Astrocyte (in vitro differentiated cells and primary cell): ENCODE data around the gene MRGPRE. TPM values are rescaled to one million over a fixed set of nuclear protein-coding genes. Genes with fewer than 3 reads are reported as not detected.

Source experiments
- DNase-seq: peaks from one replicate; pipeline ENCODE4 v3.0.0-alpha.2; 2010; ENCODE audit warnings: low read depth
- FAIRE-seq: peaks from 2 replicates; lab custom pipeline; 2011; peaks lifted over from hg19 to GRCh38; lab: Jason Lieb, UNC
- H2AFZ ChIP-seq: 2 replicates; pipeline ENCODE4 v1.6.0; 2012; ENCODE audit warnings: low read depth, low read length, inconsistent platforms
- H3K27ac ChIP-seq: 2 replicates; pipeline ENCODE4 v1.5.1; 2011; ENCODE audit warnings: low read depth, low read length, inconsistent platforms
- H3K27me3 ChIP-seq: 2 replicates; pipeline ENCODE4 v1.6.0; 2011; ENCODE audit warnings: low read length, inconsistent platforms; ENCODE audit not compliant: insufficient read depth
- H3K36me3 ChIP-seq: 2 replicates; pipeline ENCODE4 v1.5.1; 2011; ENCODE audit warnings: low read length, inconsistent platforms; ENCODE audit not compliant: insufficient read depth
- H3K4me1 ChIP-seq: 2 replicates; pipeline ENCODE4 v1.5.1; 2011; ENCODE audit warnings: low read length, inconsistent platforms; ENCODE audit not compliant: insufficient read depth
- H3K4me2 ChIP-seq: 2 replicates; pipeline ENCODE4 v1.6.0; 2012; ENCODE audit warnings: low read length, inconsistent platforms
- H3K4me3 ChIP-seq: 2 replicates; pipeline ENCODE4 v1.5.1; 2011; ENCODE audit warnings: low read depth, mild to moderate bottlenecking, low read length, inconsistent platforms; ENCODE audit not compliant: insufficient read depth
- H3K79me2 ChIP-seq: 2 replicates; pipeline ENCODE4 v1.6.0; 2012; ENCODE audit warnings: mild to moderate bottlenecking, low read length, inconsistent platforms; ENCODE audit not compliant: insufficient read depth
- H3K9ac ChIP-seq: 2 replicates; pipeline ENCODE4 v1.6.0; 2012; ENCODE audit warnings: mild to moderate bottlenecking, low read length, inconsistent platforms
- H3K9me3 ChIP-seq: 2 replicates; pipeline ENCODE4 v1.5.1; 2012; ENCODE audit warnings: low read depth, mild to moderate bottlenecking, low read length, inconsistent platforms; ENCODE audit not compliant: insufficient read depth
- H4K20me1 ChIP-seq: 2 replicates; pipeline ENCODE4 v1.6.0; 2012; ENCODE audit warnings: low read length, inconsistent platforms; ENCODE audit not compliant: insufficient read depth
- H3K27ac Mint-ChIP-seq: one replicate; pipeline ENCODE4 v1.8.0; 2021; ENCODE audit warnings: mild to moderate bottlenecking, mixed read lengths; ENCODE audit not compliant: unreplicated experiment
- H3K27me3 Mint-ChIP-seq: one replicate; pipeline ENCODE4 v1.8.0; 2021; ENCODE audit warnings: low read depth, mixed read lengths; ENCODE audit not compliant: unreplicated experiment
- H3K36me3 Mint-ChIP-seq: one replicate; pipeline ENCODE4 v1.8.0; 2021; ENCODE audit warnings: low read depth, mixed read lengths; ENCODE audit not compliant: unreplicated experiment
- H3K4me1 Mint-ChIP-seq: one replicate; pipeline ENCODE4 v1.8.0; 2021; ENCODE audit warnings: low read depth, mixed read lengths; ENCODE audit not compliant: unreplicated experiment
- H3K4me3 Mint-ChIP-seq: one replicate; pipeline ENCODE4 v1.8.0; 2021; ENCODE audit warnings: mild to moderate bottlenecking, moderate library complexity, mixed read lengths; ENCODE audit not compliant: unreplicated experiment
- H3K9me3 Mint-ChIP-seq: one replicate; pipeline ENCODE4 v1.8.0; 2021; ENCODE audit warnings: mild to moderate bottlenecking, mixed read lengths; ENCODE audit not compliant: unreplicated experiment
- EZH2 ChIP-seq: IDR thresholded peaks from 2 replicates; pipeline ENCODE4 v1.6.1; 2012; ENCODE audit warnings: mild to moderate bottlenecking, low read length, inconsistent platforms; ENCODE audit not compliant: insufficient read depth
- total RNA-seq: library from RNA; stranded (reverse); gene quantifications from 2 replicates; pipeline ENCODE4 v1.2.1, GENCODE V29; 2021
- TF ChIP-seq, protein P1 (sequence below): IDR thresholded peaks from 2 replicates; pipeline ENCODE4 v1.5.1; 2011; ENCODE audit warnings: low read depth, mild to moderate bottlenecking, inconsistent platforms, low read length, moderate library complexity; ENCODE audit not compliant: insufficient read depth

The MRGPRE gene
- total RNA-seq, 1 donor from 2014 or later = not detected

DNA sequence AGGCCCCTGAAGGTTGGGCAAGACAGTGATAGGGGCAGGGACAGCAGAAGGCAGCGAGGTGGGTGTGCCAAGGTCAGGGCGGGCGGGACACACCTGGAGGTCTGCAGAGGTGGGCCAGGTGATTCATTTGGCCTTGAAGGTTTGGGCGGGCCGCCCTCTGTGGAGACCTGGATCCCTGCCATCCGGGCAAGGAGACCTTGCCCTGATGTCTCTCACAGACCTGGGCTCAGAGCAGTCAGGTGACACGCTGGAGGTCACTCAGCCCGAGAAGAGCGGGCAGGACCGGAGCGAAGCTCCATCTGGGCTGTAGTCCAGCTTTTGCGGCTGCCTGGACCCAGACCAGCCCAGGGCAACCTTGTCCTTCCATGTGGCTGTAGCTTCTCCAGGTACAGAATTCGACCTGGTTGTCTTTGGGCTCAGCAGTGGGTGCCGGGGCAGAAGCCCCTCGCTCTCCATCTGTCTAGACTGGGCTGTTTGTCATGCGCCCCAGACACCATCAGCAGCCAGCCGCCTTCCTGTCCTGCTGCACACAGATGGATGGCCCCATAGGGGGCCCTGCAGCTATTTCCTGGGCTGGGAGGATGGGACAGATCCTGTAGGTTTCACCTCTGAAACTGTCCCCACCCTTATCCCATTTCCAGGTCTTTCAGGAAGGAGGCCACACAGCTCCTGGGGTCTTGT, 16.7 kb downstream of the MRGPRE start:
- Mint-ChIP-seq H3K36me3 (no peaks in the 10 kb centered on the region), H3K4me1 (no peaks in the 10 kb centered on the region), H3K27me3 (peaks cover 34% of the 10 kb centered on the region), H3K4me3 (no peak overlapping the region), H3K9me3 (peaks cover 3% of the 10 kb centered on the region), H3K27ac (no peak overlapping the region)
- Histone ChIP-seq H4K20me1 (no peaks in the 10 kb centered on the region), H3K4me3 (no peak overlapping the region), H2AFZ (no peak overlapping the region), H3K36me3 (no peaks in the 10 kb centered on the region), H3K9me3 (peaks cover 3% of the 10 kb centered on the region), H3K27ac (no peak overlapping the region), H3K4me1 (peaks cover 2% of the 10 kb centered on the region), H3K27me3 (peaks cover 8% of the 10 kb centered on the region), H3K79me2 (no peaks in the 10 kb centered on the region), H3K9ac (no peak overlapping the region), H3K4me2 (no peak overlapping the region)
- DNase-seq = no peak
- TF ChIP-seq, protein P1, sequence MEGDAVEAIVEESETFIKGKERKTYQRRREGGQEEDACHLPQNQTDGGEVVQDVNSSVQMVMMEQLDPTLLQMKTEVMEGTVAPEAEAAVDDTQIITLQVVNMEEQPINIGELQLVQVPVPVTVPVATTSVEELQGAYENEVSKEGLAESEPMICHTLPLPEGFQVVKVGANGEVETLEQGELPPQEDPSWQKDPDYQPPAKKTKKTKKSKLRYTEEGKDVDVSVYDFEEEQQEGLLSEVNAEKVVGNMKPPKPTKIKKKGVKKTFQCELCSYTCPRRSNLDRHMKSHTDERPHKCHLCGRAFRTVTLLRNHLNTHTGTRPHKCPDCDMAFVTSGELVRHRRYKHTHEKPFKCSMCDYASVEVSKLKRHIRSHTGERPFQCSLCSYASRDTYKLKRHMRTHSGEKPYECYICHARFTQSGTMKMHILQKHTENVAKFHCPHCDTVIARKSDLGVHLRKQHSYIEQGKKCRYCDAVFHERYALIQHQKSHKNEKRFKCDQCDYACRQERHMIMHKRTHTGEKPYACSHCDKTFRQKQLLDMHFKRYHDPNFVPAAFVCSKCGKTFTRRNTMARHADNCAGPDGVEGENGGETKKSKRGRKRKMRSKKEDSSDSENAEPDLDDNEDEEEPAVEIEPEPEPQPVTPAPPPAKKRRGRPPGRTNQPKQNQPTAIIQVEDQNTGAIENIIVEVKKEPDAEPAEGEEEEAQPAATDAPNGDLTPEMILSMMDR = no peak
- TF ChIP-seq EZH2 = no peak
- no peak for FAIRE-seq

DNA sequence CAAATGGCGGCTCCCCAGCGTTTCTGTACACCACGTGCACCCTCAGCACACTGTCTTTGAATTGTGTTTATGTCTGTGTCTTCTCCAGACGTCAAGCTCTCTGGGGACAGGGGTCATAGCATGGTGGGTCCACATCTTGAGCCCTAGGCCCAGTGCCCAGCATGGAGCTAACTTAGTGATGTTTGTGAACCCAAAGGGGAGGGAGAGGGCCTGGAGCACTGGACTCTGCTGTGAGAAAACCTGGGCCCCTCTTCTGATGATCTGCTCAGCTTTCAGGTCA, 17.9 kb downstream of the MRGPRE start:
- Mint-ChIP-seq H3K4me1 (no peaks in the 10 kb centered on the region), H3K27ac (no peak overlapping the region), H3K4me3 (no peak overlapping the region), H3K36me3 (no peaks in the 10 kb centered on the region), H3K27me3 (peaks cover 32% of the 10 kb centered on the region), H3K9me3 (peaks cover 3% of the 10 kb centered on the region)
- H4K20me1 ChIP-seq = no peaks in the 10 kb centered on the region
- no peak overlapping the region for H3K9ac ChIP-seq
- FAIRE-seq (no peak), DNase-seq (no peak)
- H3K36me3 ChIP-seq = no peaks in the 10 kb centered on the region
- H3K4me1 ChIP-seq = peaks cover 2% of the 10 kb centered on the region
- H3K9me3 ChIP-seq = peaks cover 3% of the 10 kb centered on the region
- H3K4me2 ChIP-seq = no peak overlapping the region
- no peak overlapping the region for H3K27ac ChIP-seq
- H3K27me3 ChIP-seq = peaks cover 8% of the 10 kb centered on the region
- H2AFZ ChIP-seq = no peak overlapping the region
- TF ChIP-seq EZH2 = no peak
- TF ChIP-seq, protein P1 = no peak
- no peak overlapping the region for H3K4me3 ChIP-seq
- no peaks in the 10 kb centered on the region for H3K79me2 ChIP-seq

DNA sequence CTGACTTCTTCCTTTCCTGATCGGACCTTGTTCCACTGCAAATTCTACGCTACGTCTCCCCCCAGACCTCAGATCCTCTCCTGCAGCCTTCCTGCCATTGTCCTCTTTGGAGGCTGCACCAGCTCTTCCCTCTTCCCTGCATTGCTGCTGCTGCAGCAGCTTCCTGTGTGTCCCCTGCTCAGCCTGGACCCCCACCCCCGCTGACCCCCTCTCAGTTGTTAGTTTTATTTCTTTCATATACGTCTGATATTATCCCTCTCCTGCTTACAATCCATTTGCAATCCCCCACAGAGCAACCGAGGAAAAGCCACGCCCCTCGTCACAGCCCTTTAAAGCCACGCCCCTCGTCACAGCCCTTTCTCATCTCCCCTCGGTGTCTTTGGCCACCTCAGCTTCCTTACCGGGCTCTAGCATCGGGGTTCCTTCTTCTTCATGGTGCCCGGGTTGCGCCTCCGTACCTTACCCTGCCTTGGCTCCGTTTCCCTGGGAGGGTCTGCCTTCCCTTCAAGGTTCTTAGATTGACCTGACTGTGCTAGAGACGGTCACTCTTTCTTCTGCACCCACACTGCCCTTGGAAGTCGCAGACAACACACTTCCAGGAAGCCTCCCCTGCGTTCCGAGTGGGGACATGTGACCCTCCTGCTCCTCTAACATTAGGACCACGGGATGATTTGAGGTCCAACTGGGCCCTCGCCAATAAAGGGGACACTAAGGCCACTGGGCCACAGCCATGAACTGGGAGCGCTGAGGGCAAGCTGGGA, 18.4 kb downstream of the MRGPRE start:
- Histone ChIP-seq H3K27me3 (peaks cover 8% of the 10 kb centered on the region), H3K9ac (no peak overlapping the region), H3K27ac (no peak overlapping the region), H3K4me2 (no peak overlapping the region), H2AFZ (no peak overlapping the region), H3K9me3 (peaks cover 3% of the 10 kb centered on the region), H3K4me1 (peaks cover 2% of the 10 kb centered on the region), H3K4me3 (no peak overlapping the region), H3K36me3 (no peaks in the 10 kb centered on the region), H4K20me1 (no peaks in the 10 kb centered on the region), H3K79me2 (no peaks in the 10 kb centered on the region)
- H3K36me3 Mint-ChIP-seq = no peaks in the 10 kb centered on the region
- FAIRE-seq (no peak), DNase-seq (no peak)
- H3K9me3 Mint-ChIP-seq = peaks cover 3% of the 10 kb centered on the region
- no peak overlapping the region for H3K27ac Mint-ChIP-seq
- TF ChIP-seq EZH2 = no peak
- TF ChIP-seq, protein P1 = no peak
- H3K27me3 Mint-ChIP-seq = peaks cover 35% of the 10 kb centered on the region
- no peaks in the 10 kb centered on the region for H3K4me1 Mint-ChIP-seq
- H3K4me3 Mint-ChIP-seq = no peak overlapping the region
